ENCODE results near the gene RGS12. TPM values are rescaled to one million over a fixed set of nuclear protein-coding genes. Genes with fewer than 3 reads are reported as not detected.

The RGS12 gene
- total RNA-seq, 1 donor from 2014 or later = 13.4 TPM

- H3K36me3 ChIP-seq = peaks cover 8% of the 10 kb centered on the region
- H3K9me3 ChIP-seq (replicated peaks) = no peaks in the 10 kb centered on the region
- H3K27me3 ChIP-seq (ENCODE audit: low read depth) = no peaks in the 10 kb centered on the region
- DNase-seq = no peak
- no peak overlapping the region for H3K4me3 ChIP-seq
- H3K27ac ChIP-seq (replicated peaks) = no peak overlapping the region
- H3K4me1 ChIP-seq = peaks cover 34% of the 10 kb centered on the region
- intact Hi-C loops (cut with micrococcal nuclease) = no loop called here
- no peak for TF ChIP-seq CTCF (IDR thresholded peaks at IDR 0.05; ENCODE audit: borderline replicate concordance)
Measured at GRCh38 chr4:3324093-3324815, 31.4 kb downstream of the RGS12 start.

- no peaks in the 10 kb centered on the region for H3K36me3 ChIP-seq
- TF ChIP-seq CTCF (IDR thresholded peaks at IDR 0.05; ENCODE audit: borderline replicate concordance) = no peak
- no peaks in the 10 kb centered on the region for H3K9me3 ChIP-seq (replicated peaks)
- DNase-seq = no peak
- peaks cover 31% of the 10 kb centered on the region for H3K4me1 ChIP-seq
- no peaks in the 10 kb centered on the region for H3K27me3 ChIP-seq (ENCODE audit: low read depth)
- intact Hi-C loops (cut with micrococcal nuclease) = no loop called here
- H3K27ac ChIP-seq (replicated peaks) = no peak overlapping the region
- H3K4me3 ChIP-seq = no peak overlapping the region
Measured at GRCh38 chr4:3328814-3329663, 36.2 kb downstream of the RGS12 start.

GRCh38 chr4:3329887-3330286 lies 37.1 kb downstream of the RGS12 start:
- no peak for TF ChIP-seq CTCF (IDR thresholded peaks at IDR 0.05; ENCODE audit: borderline replicate concordance)
- H3K4me1 ChIP-seq = peaks cover 39% of the 10 kb centered on the region
- no peaks in the 10 kb centered on the region for H3K27me3 ChIP-seq (ENCODE audit: low read depth)
- H3K36me3 ChIP-seq = no peaks in the 10 kb centered on the region
- H3K9me3 ChIP-seq (replicated peaks) = no peaks in the 10 kb centered on the region
- no peak overlapping the region for H3K4me3 ChIP-seq
- H3K27ac ChIP-seq (replicated peaks) = no peak overlapping the region
- no peak for DNase-seq
- intact Hi-C loops (cut with micrococcal nuclease) = no loop called here

GRCh38 chr4:3330707-3331106 lies 37.9 kb downstream of the RGS12 start:
- TF ChIP-seq CTCF (IDR thresholded peaks at IDR 0.05; ENCODE audit: borderline replicate concordance) = no peak
- H3K27ac ChIP-seq (replicated peaks) = peak overlapping the region; percentile 86
- intact Hi-C loops (cut with micrococcal nuclease) = no loop called here
- H3K9me3 ChIP-seq (replicated peaks) = no peaks in the 10 kb centered on the region
- no peaks in the 10 kb centered on the region for H3K27me3 ChIP-seq (ENCODE audit: low read depth)
- peaks cover 46% of the 10 kb centered on the region for H3K4me1 ChIP-seq
- no peaks in the 10 kb centered on the region for H3K36me3 ChIP-seq
- no peak for DNase-seq
- no peak overlapping the region for H3K4me3 ChIP-seq

- no peaks in the 10 kb centered on the region for H3K9me3 ChIP-seq (replicated peaks)
- peak overlapping the region; percentile 34 for H3K4me3 ChIP-seq
- intact Hi-C loops (cut with micrococcal nuclease) = no loop called here
- peaks cover 53% of the 10 kb centered on the region for H3K4me1 ChIP-seq
- peak overlapping the region; percentile 86 for H3K27ac ChIP-seq (replicated peaks)
- H3K27me3 ChIP-seq (ENCODE audit: low read depth) = no peaks in the 10 kb centered on the region
- H3K36me3 ChIP-seq = no peaks in the 10 kb centered on the region
- no peak for TF ChIP-seq CTCF (IDR thresholded peaks at IDR 0.05; ENCODE audit: borderline replicate concordance)
- DNase-seq = no peak
Measured at GRCh38 chr4:3331511-3332394, 38.9 kb downstream of the RGS12 start.

Data from left ventricle myocardium inferior (tissue), 1 donor.